HCT116 (cell line): Measurements from ENCODE around the gene BRCA2. TPM values are rescaled to one million over a fixed set of nuclear protein-coding genes. Genes with fewer than 3 reads are reported as not detected.

Source experiments
- ATAC-seq: fragments of 200-7000 bp; cut with Tn5 transposase; 2 replicates; pipeline ENCODE4 v1.9.1; 2020; ENCODE audit warnings: mild to moderate bottlenecking, moderate library complexity
- BruUV-seq: library from RNA; stranded (reverse); fragments of 400-500 nt; replicated peaks from 2 replicates; lab custom pipeline; 2021; lab: Mats Ljungman, UMichigan
- CTCF ChIA-PET: fragments of 300-600 bp; sonication (Branson Sonifier 250); formaldehyde crosslinking; loops from one replicate; lab custom pipeline; 2021; ENCODE audit warnings: antibody characterized with exemption; lab: Charles Lee
- POLR2A ChIA-PET: fragments of 300-600, 350-600 bp; sonication (Branson Sonifier 250); formaldehyde crosslinking; loops from one replicate; lab custom pipeline; 2021; ENCODE audit warnings: antibody characterized with exemption; lab: Charles Lee
- RAD21 ChIA-PET, 2 experiments: fragments of 300-600 bp; sonication (Branson Sonifier 250); formaldehyde crosslinking; loops; one replicate each; lab custom pipeline; 2023; ENCODE audit warnings: low total read pairs in 2 of 2; ENCODE audit not compliant: uncharacterized antibody in 2 of 2, unreplicated experiment in 2 of 2, low non-redundant PET in 1 of 2; lab: Charles Lee
- DNase-seq: peaks from one replicate; pipeline ENCODE4 v3.0.0-alpha.2; 2010; ENCODE audit warnings: low read depth, low spot score
- H2AFZ ChIP-seq: fragments of 200-600 bp; shearing (Covaris generic), sonication (generic); 2 replicates; pipeline ENCODE4 v1.6.1; 2017; ENCODE audit warnings: low read depth, mixed run types, mixed read lengths, antibody characterized with exemption, low read length; ENCODE audit not compliant: poor library complexity, severe bottlenecking
- H3K27ac ChIP-seq: 2 replicates; pipeline ENCODE4 v1.5.1; 2012; ENCODE audit warnings: low read depth, low read length
- H3K27me3 ChIP-seq: fragments of 200-600 bp; sonication (generic); 2 replicates; pipeline ENCODE4 v1.6.1; 2016; ENCODE audit warnings: mixed run types, low read length, mixed read lengths; ENCODE audit not compliant: insufficient read depth
- H3K36me3 ChIP-seq, 2 experiments: fragments of 200-500 bp in 1 of 2; fragments of 200-600 bp in 1 of 2; sonication (Bioruptor generic) in 1 of 2; sonication (generic) in 1 of 2; 2 replicates each; pipeline versions ENCODE4 v1.5.1 to v1.6.1; 2014 to 2016; ENCODE audit warnings: low read length in 2 of 2, inconsistent platforms in 1 of 2, mixed read lengths in 1 of 2, mixed run types in 1 of 2; ENCODE audit not compliant: insufficient read depth in 2 of 2, control insufficient read depth in 1 of 2
- H3K4me1 ChIP-seq, 2 experiments: fragments of 200-600 bp in 1 of 2; sonication (generic) in 1 of 2; 2 replicates each; pipeline versions ENCODE4 v1.5.1 to v1.6.1; 2012 to 2017; ENCODE audit warnings: low read length in 2 of 2, inconsistent platforms in 1 of 2, mild to moderate bottlenecking in 1 of 2, mixed read lengths in 1 of 2, mixed run types in 1 of 2, moderate library complexity in 1 of 2; ENCODE audit not compliant: insufficient read depth in 2 of 2, control insufficient read depth in 1 of 2
- H3K4me2 ChIP-seq: fragments of 200-600 bp; sonication (generic); 2 replicates; pipeline ENCODE4 v1.6.1; 2017; ENCODE audit warnings: mixed run types, low read length, mixed read lengths
- H3K4me3 ChIP-seq, 2 experiments: fragments of 200-600 bp in 1 of 2; sonication (generic) in 1 of 2; replicated peaks in 1 of 2; 2 replicates each; pipeline ENCODE4 v1.5.1; 2011 to 2016; ENCODE audit warnings: low read length in 2 of 2, control low read depth in 1 of 2, low read depth in 1 of 2, mild to moderate bottlenecking in 1 of 2, mixed read lengths in 1 of 2, mixed run types in 1 of 2
- H3K79me2 ChIP-seq: fragments of 200-600 bp; sonication (generic); 2 replicates; pipeline ENCODE4 v1.6.1; 2017; ENCODE audit warnings: mild to moderate bottlenecking, mixed run types, low read length, moderate library complexity, mixed read lengths; ENCODE audit not compliant: insufficient read depth
- H3K9ac ChIP-seq: fragments of 200-600 bp; sonication (generic); 2 replicates; pipeline ENCODE4 v1.6.1; 2016; ENCODE audit warnings: low read length, mixed read lengths
- H3K9me2 ChIP-seq: fragments of 200-600 bp; sonication (generic), shearing (Covaris generic); 2 replicates; pipeline ENCODE4 v1.6.1; 2017; ENCODE audit warnings: mixed run types, mild to moderate bottlenecking, moderate library complexity; ENCODE audit not compliant: insufficient read depth
- H3K9me3 ChIP-seq, 2 experiments: fragments of 200-500 bp in 1 of 2; fragments of 200-600 bp in 1 of 2; sonication (Bioruptor generic) in 1 of 2; sonication (generic) in 1 of 2; 2 replicates each; pipeline ENCODE4 v1.6.1; 2014 to 2017; ENCODE audit warnings: low read length in 2 of 2, mixed read lengths in 2 of 2, inconsistent platforms in 1 of 2, low read depth in 1 of 2, mild to moderate bottlenecking in 1 of 2, mixed run types in 1 of 2, moderate library complexity in 1 of 2; ENCODE audit not compliant: control insufficient read depth in 1 of 2, insufficient read depth in 1 of 2
- H4K20me1 ChIP-seq: fragments of 200-600 bp; sonication (generic), shearing (Covaris generic); 2 replicates; pipeline ENCODE4 v1.6.1; 2017; ENCODE audit warnings: mixed run types, mild to moderate bottlenecking, moderate library complexity; ENCODE audit not compliant: insufficient read depth
- ATF3 ChIP-seq: IDR thresholded peaks from 2 replicates; pipeline ENCODE4 v1.6.1; 2012
- CBX3 ChIP-seq: IDR thresholded peaks from 2 replicates; pipeline ENCODE4 v1.6.1; 2012; ENCODE audit warnings: low read depth
- CTCF ChIP-seq, 3 experiments: fragments of 200-600 bp in 1 of 3; sonication (generic) in 1 of 3; IDR thresholded peaks in 2 of 3; conservative IDR thresholded peaks in 1 of 3; 2 replicates each; pipeline ENCODE4 v1.5.1; 2012 to 2017; ENCODE audit warnings: low read depth in 2 of 3, low read length in 2 of 3, antibody characterized with exemption in 1 of 3, borderline replicate concordance in 1 of 3, control low read depth in 1 of 3, mild to moderate bottlenecking in 1 of 3, mixed read lengths in 1 of 3, mixed run types in 1 of 3, moderate library complexity in 1 of 3; ENCODE audit not compliant: insufficient read depth in 1 of 3
- EGR1 ChIP-seq: IDR thresholded peaks from 2 replicates; pipeline ENCODE4 v1.6.1; 2012; ENCODE audit warnings: low read depth
- ELF1 ChIP-seq: IDR thresholded peaks from 2 replicates; pipeline ENCODE4 v1.6.1; 2012; ENCODE audit warnings: low read depth, borderline replicate concordance
- EZH2 ChIP-seq: fragments of 200-600 bp; sonication (generic); IDR thresholded peaks from 2 replicates; pipeline ENCODE4 v1.6.1; 2017; ENCODE audit warnings: antibody characterized with exemption, mixed run types
- EZH2phosphoT487 ChIP-seq: fragments of 200-600 bp; IDR thresholded peaks from 2 replicates; pipeline ENCODE4 v1.6.1; 2018; ENCODE audit warnings: antibody characterized with exemption, borderline replicate concordance
- JUND ChIP-seq: IDR thresholded peaks from 2 replicates; pipeline ENCODE4 v1.6.1; 2012
- RAD21 ChIP-seq: IDR thresholded peaks from 2 replicates; pipeline ENCODE4 v1.6.1; 2012; ENCODE audit warnings: low read depth, mild to moderate bottlenecking
- SIN3A ChIP-seq: IDR thresholded peaks from 2 replicates; pipeline ENCODE4 v1.6.1; 2012; ENCODE audit warnings: low read depth
- YY1 ChIP-seq: IDR thresholded peaks from 2 replicates; pipeline ENCODE4 v1.6.1; 2011; ENCODE audit warnings: low read length, low read depth, moderate library complexity, mild to moderate bottlenecking; ENCODE audit not compliant: insufficient replicate concordance; ENCODE audit errors: extremely low read depth
- ZBTB33 ChIP-seq: IDR thresholded peaks from 2 replicates; pipeline ENCODE4 v1.6.1; 2011; ENCODE audit warnings: mild to moderate bottlenecking, low read length, moderate library complexity; ENCODE audit not compliant: insufficient replicate concordance; ENCODE audit errors: extremely low read depth
- ZNF274 ChIP-seq: fragments of 200-500 bp; sonication (Bioruptor generic); IDR thresholded peaks from 2 replicates; pipeline ENCODE4 v1.6.1; 2014; ENCODE audit warnings: mild to moderate bottlenecking, low read depth, low read length, inconsistent platforms
- intact Hi-C: fragments of 100-400 bp; cut with micrococcal nuclease; formaldehyde crosslinking; loops from 2 replicates; pipeline ENCODE4 v1.10.0; 2022
- total RNA-seq: library from RNA; stranded (reverse); gene quantifications from one replicate; pipeline ENCODE4 v1.2.1, GENCODE V29; 2021; ENCODE audit not compliant: unreplicated experiment
- TF ChIP-seq, protein P1 (sequence below): IDR thresholded peaks from 2 replicates; pipeline ENCODE4 v1.6.1; 2012; ENCODE audit warnings: low read depth
- TF ChIP-seq, protein P2 (sequence below): IDR thresholded peaks from 2 replicates; pipeline ENCODE4 v1.6.1; 2012

BRCA2 gene
- total RNA-seq, 1 experiment from 2014 or later, result 14.2 TPM

GRCh38 chr13:32362574-32362973, 47.3 kb downstream of the BRCA2 start:
- H3K9ac ChIP-seq, result no peak overlapping the region
- ATAC-seq (no peak), DNase-seq (no peak)
- intact Hi-C loops, result no loop called here
- ChIA-PET CTCF (no interaction called here), RAD21 (no interaction called here), POLR2A (no interaction called here)
- no peaks in the 10 kb centered on the region for H4K20me1 ChIP-seq
- H3K36me3 ChIP-seq, result peaks cover 6 to 7% of the 10 kb centered on the region in 2 experiments; a peak in 3 of 4 replicates
- TF ChIP-seq SIN3A, result no peak
- no peak for TF ChIP-seq ZBTB33
- TF ChIP-seq EZH2, result no peak
- TF ChIP-seq EZH2phosphoT487, result no peak
- no peak for TF ChIP-seq RAD21
- no peak for TF ChIP-seq YY1
- no peak for TF ChIP-seq ZNF274
- no peak for TF ChIP-seq JUND
- TF ChIP-seq, protein P1, sequence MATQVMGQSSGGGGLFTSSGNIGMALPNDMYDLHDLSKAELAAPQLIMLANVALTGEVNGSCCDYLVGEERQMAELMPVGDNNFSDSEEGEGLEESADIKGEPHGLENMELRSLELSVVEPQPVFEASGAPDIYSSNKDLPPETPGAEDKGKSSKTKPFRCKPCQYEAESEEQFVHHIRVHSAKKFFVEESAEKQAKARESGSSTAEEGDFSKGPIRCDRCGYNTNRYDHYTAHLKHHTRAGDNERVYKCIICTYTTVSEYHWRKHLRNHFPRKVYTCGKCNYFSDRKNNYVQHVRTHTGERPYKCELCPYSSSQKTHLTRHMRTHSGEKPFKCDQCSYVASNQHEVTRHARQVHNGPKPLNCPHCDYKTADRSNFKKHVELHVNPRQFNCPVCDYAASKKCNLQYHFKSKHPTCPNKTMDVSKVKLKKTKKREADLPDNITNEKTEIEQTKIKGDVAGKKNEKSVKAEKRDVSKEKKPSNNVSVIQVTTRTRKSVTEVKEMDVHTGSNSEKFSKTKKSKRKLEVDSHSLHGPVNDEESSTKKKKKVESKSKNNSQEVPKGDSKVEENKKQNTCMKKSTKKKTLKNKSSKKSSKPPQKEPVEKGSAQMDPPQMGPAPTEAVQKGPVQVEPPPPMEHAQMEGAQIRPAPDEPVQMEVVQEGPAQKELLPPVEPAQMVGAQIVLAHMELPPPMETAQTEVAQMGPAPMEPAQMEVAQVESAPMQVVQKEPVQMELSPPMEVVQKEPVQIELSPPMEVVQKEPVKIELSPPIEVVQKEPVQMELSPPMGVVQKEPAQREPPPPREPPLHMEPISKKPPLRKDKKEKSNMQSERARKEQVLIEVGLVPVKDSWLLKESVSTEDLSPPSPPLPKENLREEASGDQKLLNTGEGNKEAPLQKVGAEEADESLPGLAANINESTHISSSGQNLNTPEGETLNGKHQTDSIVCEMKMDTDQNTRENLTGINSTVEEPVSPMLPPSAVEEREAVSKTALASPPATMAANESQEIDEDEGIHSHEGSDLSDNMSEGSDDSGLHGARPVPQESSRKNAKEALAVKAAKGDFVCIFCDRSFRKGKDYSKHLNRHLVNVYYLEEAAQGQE, result no peak
- TF ChIP-seq, protein P2, sequence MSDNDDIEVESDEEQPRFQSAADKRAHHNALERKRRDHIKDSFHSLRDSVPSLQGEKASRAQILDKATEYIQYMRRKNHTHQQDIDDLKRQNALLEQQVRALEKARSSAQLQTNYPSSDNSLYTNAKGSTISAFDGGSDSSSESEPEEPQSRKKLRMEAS, result no peak
- no peak for TF ChIP-seq EGR1
- no peak for TF ChIP-seq CTCF (IDR thresholded peaks at IDR 0.05 in 2 of 3, conservative IDR thresholded peaks at IDR 0.05 in 1 of 3; ENCODE audit: borderline replicate concordance in 1 of 3, insufficient read depth in 1 of 3, low read depth in 2 of 3, low read length in 2 of 3)
- no peak for TF ChIP-seq ELF1
- no peak for TF ChIP-seq CBX3
- TF ChIP-seq ATF3, result no peak
- H3K79me2 ChIP-seq, result no peaks in the 10 kb centered on the region
- H3K4me3 ChIP-seq, result no peak overlapping the region
- no peaks in the 10 kb centered on the region for H3K9me3 ChIP-seq
- no peaks in the 10 kb centered on the region for H3K27me3 ChIP-seq
- BruUV-seq, result no TSS peak
- H3K9me2 ChIP-seq, result no peaks in the 10 kb centered on the region
- no peak overlapping the region for H3K27ac ChIP-seq
- no peak overlapping the region for H2AFZ ChIP-seq
- no peak overlapping the region for H3K4me2 ChIP-seq
- H3K4me1 ChIP-seq, result no peaks in the 10 kb centered on the region
